ENCODE results near the gene SEC23A.

DNA sequence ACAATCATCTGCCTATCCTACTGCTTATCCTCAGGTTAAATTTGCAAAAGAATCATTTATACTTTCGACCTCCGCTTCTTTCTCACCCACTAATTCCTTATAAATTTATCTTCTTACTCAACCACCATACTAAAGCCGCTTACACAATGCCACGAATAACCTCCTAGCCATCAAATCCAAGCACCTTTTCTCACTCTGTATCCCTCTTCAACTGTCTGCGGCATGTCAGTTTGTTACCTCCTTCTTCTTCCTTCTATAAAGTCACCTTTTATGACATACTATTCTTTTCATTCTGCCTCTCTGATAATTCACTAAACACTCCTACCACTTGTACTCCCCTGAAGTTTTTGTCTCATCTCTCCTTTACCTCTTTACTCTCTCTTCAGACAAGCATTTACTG is 66.3 kb downstream of the SEC23A start:
- TF ChIP-seq CTCF (IDR thresholded peaks at IDR 0.05) (no peak), POLR2A (IDR thresholded peaks at IDR 0.05) (no peak), POLR2AphosphoS5 (IDR thresholded peaks at IDR 0.05) (no peak)

Measured in breast epithelium (tissue), 3 donors.